ENCODE results near the gene CCDC126. TPM values are rescaled to one million over a fixed set of nuclear protein-coding genes. Genes with fewer than 3 reads are reported as not detected.
A peak's percentile ranks its signal among the peaks of the same experiment; 100 is the strongest.

CCDC126 gene
- total and polyA plus RNA-seq, 2 of the 4 experiments (the other 2 are of a cell fraction): 4.1 to 5.6 TPM

DNA sequence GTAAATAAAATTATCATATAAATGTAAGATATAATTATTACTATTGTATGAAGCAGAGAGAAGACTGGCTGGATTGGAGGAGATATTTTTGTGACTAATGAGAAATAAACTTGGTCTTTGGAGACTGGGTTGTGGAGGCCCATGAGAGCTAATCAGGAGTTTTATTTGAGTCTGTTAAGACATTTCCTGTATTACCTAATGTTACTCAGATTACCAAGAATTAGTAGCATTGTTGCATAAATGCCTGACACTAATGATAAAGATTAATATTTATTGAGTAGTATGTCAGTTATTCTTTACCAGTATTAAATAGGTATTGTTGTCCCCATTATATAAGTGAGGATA is 7.1 kb downstream of the CCDC126 start:
- Histone ChIP-seq H3K4me1 (ENCODE audit: control insufficient read depth, insufficient read depth, low read length) (peaks cover 3% of the 10 kb centered on the region; the same call in 1 of the 2 replicates), H2AFZ (replicated peaks; ENCODE audit: low read length, poor library complexity) (no peak overlapping the region), H3K79me1 (ENCODE audit: low read depth in 1 of 2, low read length in 2 of 2) (peaks cover 14 to 26% of the 10 kb centered on the region in 2 experiments), H4K5ac (ENCODE audit: low read depth, low read length) (no peak overlapping the region), H4K20me1 (ENCODE audit: insufficient read depth, low read length) (no peaks in the 10 kb centered on the region), H4K8ac (ENCODE audit: low read depth in 2 of 2, low read length in 2 of 2) (no peak overlapping the region), H3K14ac (replicated peaks; ENCODE audit: low read depth, low read length) (no peak overlapping the region), H4K91ac (ENCODE audit: insufficient read depth, low read depth, low read length) (no peak overlapping the region), H2AK5ac (ENCODE audit: low read depth, low read length) (no peak overlapping the region), H2BK15ac (ENCODE audit: low read depth, low read length) (no peak overlapping the region), H3K36me3 (ENCODE audit: control insufficient read depth, insufficient read depth, low read length) (no peaks in the 10 kb centered on the region), H3K56ac (ENCODE audit: extremely low read depth, insufficient read depth, low read length) (no peak overlapping the region), H3K9me1 (ENCODE audit: insufficient read depth, low read length) (0 out of 2 replicates have a peak, but pooled peaks cover 2% of the 10 kb centered on the region), H3K27me3 (ENCODE audit: control insufficient read depth, insufficient read depth, low read length) (no peaks in the 10 kb centered on the region), H3K4ac (ENCODE audit: low read depth, low read length) (no peak overlapping the region), H3K9ac (ENCODE audit: low read depth, low read length) (no peak overlapping the region), H3K4me2 (ENCODE audit: low read depth, low read length) (no peak overlapping the region), H2BK120ac (ENCODE audit: low read depth, low read length) (no peak overlapping the region), H2BK20ac (ENCODE audit: low read depth, low read length) (no peak overlapping the region), H3K23ac (ENCODE audit: low read depth, low read length) (no peak overlapping the region), H3K18ac (ENCODE audit: low read depth, low read length) (no peak overlapping the region), H3K4me3 (ENCODE audit: insufficient read depth, low read depth, low read length) (no peak overlapping the region), H2AK9ac (replicated peaks; ENCODE audit: low read depth, low read length, poor library complexity) (no peak overlapping the region), H3K27ac (ENCODE audit: insufficient read depth, low read length) (no peak overlapping the region), H3K9me3 (ENCODE audit: control insufficient read depth, insufficient read depth, low read length) (no peaks in the 10 kb centered on the region), H2BK5ac (ENCODE audit: low read depth, low read length, poor library complexity, severe bottlenecking) (no peak overlapping the region)
- ChIA-PET CTCF (no interaction called here), POLR2A (ENCODE audit: unreplicated experiment) (interaction anchor here (0.6 kb wide), 1 partner anchor 39 kb away, joined by 11 read pairs; no protein-coding TSS in a partner anchor)
- DNase-seq (peak; percentile 10), ATAC-seq (ENCODE audit: low read depth) (no peak)
- TF ChIP-seq CHD1 (IDR thresholded peaks at IDR 0.05; ENCODE audit: low read depth, low read length): no peak
- 0 out of 2 replicates have a peak, but pooled peaks have one; percentile 4 for TF ChIP-seq CEBPB (IDR thresholded peaks at IDR 0.05; ENCODE audit: low read depth, low read length)
- in situ Hi-C loops (cut with MboI; ENCODE audit: low sequenced_read_pairs) (no loop called here), intact Hi-C loops (cut with micrococcal nuclease) (no loop called here), dilution Hi-C loops (cut with HindIII; ENCODE audit: low sequenced_read_pairs, unreplicated experiment) (no loop called here)
- BruUV-seq (replicated peaks): no TSS peak

Measured in IMR-90 (cell line).